ENCODE measurements around the gene HOXC4.

The HOXC4 gene

DNA sequence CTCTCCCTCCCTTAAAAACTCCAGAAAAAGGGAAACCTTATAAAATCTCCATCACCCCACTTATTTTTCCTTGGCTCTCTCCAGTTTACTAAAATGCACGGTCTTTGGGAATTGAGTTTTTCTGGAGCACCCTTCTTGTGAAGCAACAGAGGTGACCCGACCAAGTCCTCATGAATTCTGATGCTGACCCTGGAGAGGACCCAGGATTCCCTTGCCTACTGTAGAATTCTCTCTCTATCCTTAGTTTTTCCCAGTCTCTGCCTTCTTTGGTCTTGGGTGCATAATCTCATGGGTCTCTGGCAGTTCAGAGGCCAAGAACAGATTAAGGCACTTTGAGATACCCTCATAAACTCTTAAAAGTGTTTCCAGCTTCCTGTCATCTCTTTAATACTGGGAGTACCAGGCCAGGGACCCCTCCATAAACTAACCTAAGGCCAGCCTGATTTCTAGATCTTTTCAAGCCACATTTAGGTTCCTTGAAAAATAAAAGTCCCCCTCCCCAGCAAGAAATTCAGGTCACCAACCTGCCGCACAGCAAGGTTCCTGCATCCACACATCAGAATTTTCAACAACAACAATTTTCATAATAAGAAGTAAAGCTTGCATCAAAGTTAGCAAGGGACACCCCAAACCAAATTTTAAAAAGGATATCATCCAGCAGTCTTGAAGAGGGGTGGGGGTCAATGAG lies 5.1 kb upstream of the HOXC4 start:
- Mint-ChIP-seq H3K4me1 (peaks cover 25% of the 10 kb centered on the region), H3K27ac (no peak overlapping the region), H3K9me3 (no peaks in the 10 kb centered on the region), H3K27me3 (peaks cover 22% of the 10 kb centered on the region), H3K4me3 (no peak overlapping the region), H3K36me3 (peaks cover 2% of the 10 kb centered on the region)
- DNase-seq (ENCODE audit: low spot score in 2 of 2) (no peak), ATAC-seq (ENCODE audit: low read depth) (no peak)

GRCh38 chr12:54049108-54049507 lies 4.5 kb upstream of the HOXC4 start:
- Mint-ChIP-seq H3K4me1 (peaks cover 25% of the 10 kb centered on the region), H3K27me3 (peaks cover 19% of the 10 kb centered on the region)
- DNase-seq (ENCODE audit: low spot score in 2 of 2): no peak

DNA sequence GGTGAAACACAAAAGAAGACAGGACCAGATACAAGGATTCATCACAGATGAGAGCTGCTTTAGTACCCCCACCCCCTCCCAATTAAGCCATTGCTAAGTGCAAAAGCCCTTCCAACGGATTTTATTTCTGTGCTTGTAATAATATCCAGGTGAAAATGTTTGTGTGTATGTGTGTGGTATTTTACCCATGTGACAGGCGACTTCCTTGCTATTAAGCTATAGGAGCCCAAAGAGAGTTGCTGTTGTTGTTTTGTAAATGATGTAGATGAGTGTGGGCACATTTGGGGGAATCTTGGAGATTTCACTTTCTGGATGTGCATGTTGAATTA lies 3.2 kb upstream of the HOXC4 start:
- no peak overlapping the region for H3K4me3 Mint-ChIP-seq
- no peak overlapping the region for H3K27ac Mint-ChIP-seq
- peaks cover 32% of the 10 kb centered on the region for H3K4me1 Mint-ChIP-seq

More at GRCh38 chr12:54049108-54049507, 4.5 kb upstream of the HOXC4 start:
- Mint-ChIP-seq H3K4me3 (no peak overlapping the region), H3K9me3 (no peaks in the 10 kb centered on the region), H3K36me3 (peaks cover 2% of the 10 kb centered on the region), H3K27ac (no peak overlapping the region)
- ATAC-seq (ENCODE audit: low read depth): no peak

GRCh38 chr12:54051026-54051842 lies 2.4 kb upstream of the HOXC4 start:
- H3K27me3 Mint-ChIP-seq: peaks cover 21% of the 10 kb centered on the region
- peaks cover 2% of the 10 kb centered on the region for H3K36me3 Mint-ChIP-seq
- H3K4me3 Mint-ChIP-seq: no peak overlapping the region
- ATAC-seq (ENCODE audit: low read depth) (no peak), DNase-seq (ENCODE audit: low spot score in 2 of 2) (no peak)
- H3K9me3 Mint-ChIP-seq: no peaks in the 10 kb centered on the region
- peaks cover 36% of the 10 kb centered on the region for H3K4me1 Mint-ChIP-seq
- H3K27ac Mint-ChIP-seq: no peak overlapping the region

More for the DNA sequence above, 3.2 kb upstream of the HOXC4 start:
- DNase-seq (ENCODE audit: low spot score in 2 of 2) (no peak), ATAC-seq (ENCODE audit: low read depth) (no peak)
- Mint-ChIP-seq H3K9me3 (no peaks in the 10 kb centered on the region), H3K36me3 (peaks cover 2% of the 10 kb centered on the region), H3K27me3 (peaks cover 21% of the 10 kb centered on the region)

DNA sequence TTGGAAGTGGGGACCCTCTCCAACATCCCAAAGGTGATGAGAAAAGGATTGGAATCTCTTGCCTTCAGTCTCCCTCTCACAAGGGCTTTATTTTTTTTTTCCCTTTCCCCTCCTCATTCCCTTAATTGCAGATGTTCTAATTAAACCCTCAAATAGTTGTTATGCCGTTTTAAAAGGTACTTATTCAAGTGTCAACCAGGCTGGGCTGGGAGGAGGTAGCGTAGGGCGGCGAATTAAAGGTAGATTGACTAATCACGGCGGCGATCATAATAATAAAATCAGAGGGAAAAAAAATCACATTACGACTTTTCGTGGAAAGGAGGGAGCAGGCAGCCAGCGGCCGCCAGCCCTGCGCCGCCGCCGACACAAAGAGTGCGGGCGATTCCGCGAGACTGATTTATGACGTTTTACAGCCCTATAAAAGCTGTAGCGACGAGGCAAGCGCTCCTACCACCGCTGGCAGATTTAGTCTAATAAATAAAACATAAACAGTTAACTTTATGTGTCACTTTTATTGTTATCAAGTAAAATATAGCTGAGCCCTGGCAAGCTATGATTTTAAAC lies 1.7 kb upstream of the HOXC4 start:
- Mint-ChIP-seq H3K27me3 (peaks cover 17% of the 10 kb centered on the region), H3K4me3 (peak overlapping the region; percentile 98), H3K27ac (no peak overlapping the region)

DNA sequence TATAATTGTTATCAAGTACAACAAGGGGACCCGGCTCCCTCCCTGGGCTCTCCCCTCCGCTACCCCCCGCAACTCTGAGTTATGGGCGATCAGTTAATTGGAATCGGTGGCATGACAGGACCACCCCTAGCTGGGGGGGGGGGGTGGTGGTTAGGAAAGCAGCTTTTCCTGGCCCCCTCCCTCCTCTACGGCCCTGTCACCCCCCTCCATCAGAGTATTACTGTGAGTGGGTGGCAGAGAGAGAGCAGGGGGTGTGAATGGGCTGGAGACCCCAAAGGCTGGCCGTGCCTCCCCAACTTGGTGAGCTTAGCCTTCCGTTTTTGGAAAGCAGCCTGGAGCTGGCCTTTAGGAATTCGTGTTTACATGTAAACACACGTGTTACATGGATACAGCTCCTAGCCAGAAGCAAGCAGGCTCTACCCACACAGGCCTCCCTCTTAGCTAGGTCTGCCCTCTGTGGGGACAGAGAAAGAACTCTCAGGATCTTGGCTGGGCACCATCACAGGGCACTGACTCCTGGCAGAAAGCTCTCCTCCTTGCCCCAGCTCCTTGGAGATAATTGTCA lies 1.1 kb upstream of the HOXC4 start:
- Mint-ChIP-seq H3K27ac (peak overlapping the region; percentile 93), H3K9me3 (no peaks in the 10 kb centered on the region)
- peak; percentile 1 for ATAC-seq (ENCODE audit: low read depth)

More for the DNA sequence above, 1.7 kb upstream of the HOXC4 start:
- ATAC-seq (ENCODE audit: low read depth): no peak
- no peak for DNase-seq (ENCODE audit: low spot score in 2 of 2)
- Mint-ChIP-seq H3K4me1 (peaks cover 32% of the 10 kb centered on the region), H3K36me3 (peaks cover 2% of the 10 kb centered on the region), H3K9me3 (no peaks in the 10 kb centered on the region)

DNA sequence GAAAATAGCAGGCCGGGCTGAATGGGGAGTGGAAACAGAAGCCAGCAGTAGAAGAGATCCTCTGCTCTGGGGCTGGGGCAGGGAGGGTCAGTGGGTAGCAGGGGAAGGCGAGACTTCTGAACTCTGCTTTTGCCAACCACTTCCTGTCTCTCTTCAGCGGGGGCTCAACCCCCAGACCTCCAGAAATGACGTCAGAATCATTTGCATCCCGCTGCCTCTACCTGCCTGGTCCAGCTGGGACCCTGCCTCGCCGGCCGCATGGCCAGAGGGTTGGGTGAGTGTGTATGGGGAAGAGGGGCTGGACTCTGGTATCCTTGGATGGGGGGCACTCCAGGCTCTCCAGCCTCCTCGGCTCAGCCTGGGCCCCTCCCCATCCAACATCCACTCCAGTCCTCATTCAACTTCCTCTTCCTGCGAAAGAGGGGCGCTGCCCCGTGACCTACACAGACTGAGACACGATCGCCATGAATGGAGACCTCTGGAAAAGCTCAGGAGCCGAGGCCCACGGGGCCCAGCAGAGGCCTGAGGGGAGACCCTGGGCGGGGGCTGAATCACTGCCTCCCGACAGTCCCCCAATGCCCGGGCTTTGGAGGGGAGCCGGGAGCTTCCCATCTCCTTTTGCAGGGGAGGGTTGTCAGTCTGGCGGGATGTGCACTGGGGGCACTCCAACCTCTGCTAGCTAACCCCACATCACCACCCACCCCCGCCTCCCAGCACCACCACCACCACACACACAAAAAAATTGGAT lies 458 bp upstream of the HOXC4 start:
- Mint-ChIP-seq H3K27ac (peak overlapping the region; percentile 93), H3K9me3 (no peaks in the 10 kb centered on the region), H3K36me3 (peaks cover 3% of the 10 kb centered on the region), H3K4me3 (peak overlapping the region; percentile 98), H3K27me3 (peaks cover 11% of the 10 kb centered on the region), H3K4me1 (peaks cover 32% of the 10 kb centered on the region)
- ATAC-seq (ENCODE audit: low read depth) (peak; percentile 68), DNase-seq (ENCODE audit: low spot score in 2 of 2) (no peak)

More for the DNA sequence above, 1.1 kb upstream of the HOXC4 start:
- Mint-ChIP-seq H3K27me3 (peaks cover 15% of the 10 kb centered on the region), H3K36me3 (peaks cover 2% of the 10 kb centered on the region), H3K4me1 (peaks cover 30% of the 10 kb centered on the region), H3K4me3 (peak overlapping the region; percentile 98)
- DNase-seq (ENCODE audit: low spot score in 2 of 2): no peak

DNA sequence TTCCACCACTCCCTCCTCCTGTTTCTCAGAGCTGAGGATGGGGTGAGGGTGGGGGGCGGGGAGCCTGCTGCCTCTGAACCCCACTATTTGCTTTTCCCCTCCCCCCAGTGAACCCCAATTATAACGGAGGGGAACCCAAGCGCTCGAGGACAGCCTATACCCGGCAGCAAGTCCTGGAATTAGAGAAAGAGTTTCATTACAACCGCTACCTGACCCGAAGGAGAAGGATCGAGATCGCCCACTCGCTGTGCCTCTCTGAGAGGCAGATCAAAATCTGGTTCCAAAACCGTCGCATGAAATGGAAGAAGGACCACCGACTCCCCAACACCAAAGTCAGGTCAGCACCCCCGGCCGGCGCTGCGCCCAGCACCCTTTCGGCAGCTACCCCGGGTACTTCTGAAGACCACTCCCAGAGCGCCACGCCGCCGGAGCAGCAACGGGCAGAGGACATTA lies 1.1 kb downstream of the HOXC4 start:
- DNase-seq (ENCODE audit: low spot score in 2 of 2) (no peak), ATAC-seq (ENCODE audit: low read depth) (no peak)
- H3K36me3 Mint-ChIP-seq: peaks cover 10% of the 10 kb centered on the region
- H3K4me3 Mint-ChIP-seq: peak overlapping the region; percentile 98
- peaks cover 32% of the 10 kb centered on the region for H3K4me1 Mint-ChIP-seq
- H3K27me3 Mint-ChIP-seq: peaks cover 8% of the 10 kb centered on the region
- peak overlapping the region; percentile 93 for H3K27ac Mint-ChIP-seq
- H3K9me3 Mint-ChIP-seq: no peaks in the 10 kb centered on the region

GRCh38 chr12:54055552-54055951 lies 1.9 kb downstream of the HOXC4 start:
- peaks cover 11% of the 10 kb centered on the region for H3K36me3 Mint-ChIP-seq
- no peak overlapping the region for H3K4me3 Mint-ChIP-seq
- peaks cover 5% of the 10 kb centered on the region for H3K27me3 Mint-ChIP-seq
- H3K27ac Mint-ChIP-seq: no peak overlapping the region
- peaks cover 27% of the 10 kb centered on the region for H3K4me1 Mint-ChIP-seq
- DNase-seq (ENCODE audit: low spot score in 2 of 2) (no peak), ATAC-seq (ENCODE audit: low read depth) (no peak)
- no peaks in the 10 kb centered on the region for H3K9me3 Mint-ChIP-seq

DNA sequence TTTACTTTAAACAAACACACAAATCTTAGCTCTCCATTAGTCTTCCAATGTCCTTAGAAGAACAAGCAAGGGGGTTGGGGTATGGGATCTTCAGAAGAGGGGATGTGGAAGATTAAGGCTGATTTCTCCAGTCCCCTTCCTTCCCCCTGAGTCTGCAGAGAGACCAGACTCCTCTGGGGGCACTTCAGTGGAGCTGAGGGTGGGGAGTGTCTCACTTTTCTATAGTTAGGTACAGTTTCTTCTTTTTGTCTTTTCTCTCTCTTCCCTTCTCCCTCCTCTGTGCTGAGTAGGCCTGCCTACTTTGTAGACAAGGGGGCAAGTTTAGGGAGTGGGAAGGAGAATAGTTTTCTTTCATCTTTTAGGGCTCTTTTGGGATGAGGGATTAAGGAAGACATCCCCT lies 2.5 kb downstream of the HOXC4 start:
- DNase-seq (ENCODE audit: low spot score in 2 of 2): no peak
- ATAC-seq (ENCODE audit: low read depth): no peak
- H3K36me3 Mint-ChIP-seq: peaks cover 11% of the 10 kb centered on the region
- H3K9me3 Mint-ChIP-seq: no peaks in the 10 kb centered on the region
- H3K4me3 Mint-ChIP-seq: peak overlapping the region; percentile 5
- H3K4me1 Mint-ChIP-seq: peaks cover 27% of the 10 kb centered on the region
- H3K27me3 Mint-ChIP-seq: peaks cover 5% of the 10 kb centered on the region
- H3K27ac Mint-ChIP-seq: no peak overlapping the region

DNA sequence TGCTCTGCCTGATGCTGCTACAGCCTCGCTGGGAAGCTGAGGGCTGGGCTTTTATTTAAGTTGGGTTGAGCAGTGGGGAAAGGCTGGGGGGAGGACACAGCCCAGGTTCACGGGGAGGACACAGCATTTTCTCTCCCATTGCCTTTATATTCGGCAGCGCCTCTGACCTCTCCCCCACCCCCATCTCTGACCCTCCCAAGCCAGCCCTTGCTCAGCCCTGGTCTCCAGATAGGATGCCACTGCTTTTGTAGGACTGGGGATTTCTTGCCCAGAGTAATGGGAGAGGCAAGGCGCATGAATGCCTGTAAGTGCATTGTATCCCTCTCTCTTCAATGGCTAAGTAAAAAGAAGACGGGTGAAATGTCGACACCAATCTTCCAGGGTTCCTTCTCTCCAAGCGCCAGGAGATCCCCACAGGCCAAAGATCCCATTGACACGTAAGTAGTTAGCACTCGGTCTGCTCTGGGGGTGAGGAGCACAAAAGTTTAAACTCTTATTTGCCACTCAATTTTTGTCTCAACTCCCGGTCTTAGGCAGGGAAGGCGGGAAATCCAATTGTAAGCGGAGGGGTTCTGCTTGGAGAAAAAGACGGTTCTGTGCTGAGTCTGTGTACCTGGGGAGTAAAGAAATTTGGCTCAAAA lies 4.6 kb downstream of the HOXC4 start:
- peaks cover 9% of the 10 kb centered on the region for H3K36me3 Mint-ChIP-seq
- H3K27me3 Mint-ChIP-seq: peaks cover 2% of the 10 kb centered on the region
- H3K4me1 Mint-ChIP-seq: peaks cover 14% of the 10 kb centered on the region
- H3K9me3 Mint-ChIP-seq: no peaks in the 10 kb centered on the region
- no peak overlapping the region for H3K4me3 Mint-ChIP-seq
- H3K27ac Mint-ChIP-seq: no peak overlapping the region
- DNase-seq (ENCODE audit: low spot score in 2 of 2) (no peak), ATAC-seq (ENCODE audit: low read depth) (no peak)

- H3K36me3 Mint-ChIP-seq: peaks cover 9% of the 10 kb centered on the region
- H3K4me1 Mint-ChIP-seq: peaks cover 10% of the 10 kb centered on the region
- ATAC-seq (ENCODE audit: low read depth) (no peak), DNase-seq (ENCODE audit: low spot score in 2 of 2) (no peak)
- no peaks in the 10 kb centered on the region for H3K9me3 Mint-ChIP-seq
- H3K27me3 Mint-ChIP-seq: no peaks in the 10 kb centered on the region
- H3K27ac Mint-ChIP-seq: no peak overlapping the region
- H3K4me3 Mint-ChIP-seq: no peak overlapping the region
These were observed 6.0 kb downstream of the HOXC4 start for GRCh38 chr12:54059668-54060067.
